GM11168 (cell line): ENCODE data around the gene SS18L1.
"Not testable (repeated sequence)": the region's sequence is repeated elsewhere in the genome, so short reads cannot be mapped to it uniquely, and the experiment has no call there.

Experiments used
- in situ Hi-C: fragments of 300-500 bp; cut with MboI; formaldehyde crosslinking; loops from one replicate; pipeline ENCODE4 v1.12.0; 2022; ENCODE audit warnings: low sequenced_read_pairs; ENCODE audit not compliant: unreplicated experiment

Gene SS18L1

DNA sequence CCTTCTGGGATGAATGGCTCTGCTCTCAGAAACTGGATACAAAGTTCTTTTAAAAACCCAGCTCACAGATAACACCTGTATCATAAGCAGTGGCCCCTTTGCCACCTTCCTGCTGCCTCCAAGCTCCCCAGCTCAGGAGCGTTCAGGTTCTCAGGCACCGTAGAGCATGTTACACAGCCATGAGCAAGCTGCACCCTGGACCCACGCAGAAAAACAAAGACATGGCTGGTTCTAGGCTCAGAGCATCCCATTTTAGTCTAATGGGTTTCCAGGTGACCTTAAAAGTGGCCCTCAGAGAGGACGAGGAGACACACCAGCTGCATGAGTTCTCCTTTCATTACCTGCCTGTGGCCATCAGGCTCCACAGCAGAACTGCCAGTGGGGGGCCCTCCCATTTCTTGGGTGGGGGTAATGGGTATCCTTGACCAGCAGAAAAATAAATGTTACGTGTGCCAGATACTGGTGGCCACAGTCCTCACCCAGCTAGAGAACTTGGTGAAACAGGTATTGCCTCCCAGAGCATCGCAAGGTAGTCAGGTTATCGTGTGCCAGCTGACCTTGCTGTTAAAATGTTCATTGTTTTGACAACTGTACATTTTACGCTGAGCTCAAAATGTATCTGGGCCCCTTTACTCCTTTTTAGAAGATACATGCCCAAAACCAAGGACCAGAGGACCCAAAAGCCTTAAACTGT, 7.8 kb upstream of the SS18L1 start:
- in situ Hi-C loops = no loop called here

DNA sequence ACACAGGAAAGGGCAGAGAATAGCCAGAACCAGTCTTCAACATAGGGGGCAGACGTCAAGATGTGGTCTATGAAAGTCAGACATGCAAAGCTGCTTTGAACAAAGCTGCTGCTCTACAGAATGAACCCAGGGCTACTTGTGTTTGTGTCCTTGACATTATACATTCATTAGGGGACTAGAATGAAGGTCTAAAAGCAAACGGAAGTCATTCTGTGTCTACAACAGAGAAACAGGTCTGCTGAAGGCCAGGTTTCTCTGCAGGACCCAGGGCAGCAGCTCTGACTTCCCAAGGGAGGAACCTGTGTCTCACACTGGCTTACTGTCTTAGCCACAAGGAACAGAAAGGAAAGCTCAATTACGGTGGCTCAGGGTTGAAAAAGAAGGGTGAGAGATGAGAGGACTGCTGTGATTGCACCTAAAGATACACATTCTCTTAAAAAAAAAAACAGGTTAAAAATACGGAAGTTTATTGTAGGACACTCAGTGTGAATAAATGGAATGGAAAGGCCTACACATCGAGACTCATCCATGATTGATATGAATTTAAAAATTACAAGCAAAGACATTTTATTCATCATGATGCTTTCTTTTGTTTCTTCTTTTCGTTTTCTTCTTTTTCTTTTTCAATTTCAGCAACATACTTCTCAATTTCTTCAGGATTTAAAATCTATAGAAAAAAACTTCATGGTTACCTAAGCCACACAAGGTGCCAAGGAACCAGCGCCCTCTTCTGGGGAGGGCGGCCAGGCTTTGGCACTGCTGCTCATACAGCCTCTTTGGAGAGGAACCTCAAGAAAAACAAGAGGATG, 7.1 kb upstream of the SS18L1 start:
- in situ Hi-C loops = no loop called here

DNA sequence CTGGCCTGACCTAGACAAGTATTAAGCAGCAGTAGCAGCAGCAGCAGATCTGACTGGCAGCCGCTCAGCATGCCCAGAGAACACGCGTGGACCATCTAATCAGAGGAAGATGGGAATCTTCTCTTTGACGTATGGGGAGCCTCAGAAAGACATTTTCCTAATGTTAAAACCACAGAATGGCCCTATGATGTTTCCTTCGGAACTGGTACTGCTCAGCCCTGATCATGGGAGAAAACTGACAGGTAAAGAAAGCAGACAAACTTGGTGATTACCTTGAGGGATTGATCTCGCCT, 6.5 kb upstream of the SS18L1 start:
- in situ Hi-C loops = no loop called here

DNA sequence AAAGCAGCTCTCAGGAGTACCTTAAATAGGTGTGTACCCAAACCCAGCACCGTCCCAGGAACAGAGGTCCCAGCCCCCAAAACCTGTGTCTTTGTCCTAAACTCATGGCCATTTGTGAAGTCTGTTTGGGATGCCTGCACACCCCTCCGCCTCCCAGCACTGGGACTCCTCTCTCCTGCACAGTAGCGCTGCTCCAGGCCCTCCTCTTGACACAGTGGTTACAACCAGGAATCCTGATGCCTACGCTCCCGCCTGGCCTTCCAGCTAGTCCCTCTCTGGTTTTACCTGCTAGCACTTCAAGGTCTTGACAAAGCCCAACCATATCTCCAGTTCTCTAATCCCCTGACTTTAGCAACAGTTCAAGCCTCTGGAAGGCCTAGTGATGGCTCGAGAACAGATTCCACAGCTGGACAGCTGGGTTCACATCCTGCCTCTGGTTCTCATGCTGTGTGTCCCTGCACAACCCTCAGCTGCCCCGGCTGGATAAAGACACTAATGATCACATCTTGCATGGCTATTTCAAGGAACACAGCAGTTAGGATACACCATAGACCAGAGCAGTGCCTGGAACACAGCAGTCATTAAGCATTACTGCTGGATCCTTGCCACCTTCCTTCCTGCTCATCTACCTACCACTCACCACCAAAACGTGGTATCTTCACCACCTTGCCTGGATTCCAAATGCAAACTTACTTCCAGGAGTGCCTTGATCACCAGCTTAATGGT, 5.9 kb upstream of the SS18L1 start:
- in situ Hi-C loops = no loop called here

DNA sequence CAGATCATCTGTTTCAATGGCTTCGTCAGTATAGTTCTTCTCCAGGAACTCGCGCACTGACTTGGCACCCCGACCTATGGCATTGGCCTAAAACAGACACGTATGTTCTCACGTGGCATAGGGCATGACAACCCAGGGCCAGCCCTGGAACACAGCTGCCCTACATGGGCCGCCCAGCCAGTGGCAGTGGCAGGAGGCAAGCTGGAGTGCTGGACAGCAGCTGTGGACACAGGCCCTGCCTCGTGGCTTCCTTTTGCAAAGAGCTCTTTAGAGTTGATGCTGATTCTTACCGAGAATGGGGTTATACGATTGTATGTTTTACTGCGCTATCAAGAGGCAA, 5.4 kb upstream of the SS18L1 start:
- in situ Hi-C loops = no loop called here

DNA sequence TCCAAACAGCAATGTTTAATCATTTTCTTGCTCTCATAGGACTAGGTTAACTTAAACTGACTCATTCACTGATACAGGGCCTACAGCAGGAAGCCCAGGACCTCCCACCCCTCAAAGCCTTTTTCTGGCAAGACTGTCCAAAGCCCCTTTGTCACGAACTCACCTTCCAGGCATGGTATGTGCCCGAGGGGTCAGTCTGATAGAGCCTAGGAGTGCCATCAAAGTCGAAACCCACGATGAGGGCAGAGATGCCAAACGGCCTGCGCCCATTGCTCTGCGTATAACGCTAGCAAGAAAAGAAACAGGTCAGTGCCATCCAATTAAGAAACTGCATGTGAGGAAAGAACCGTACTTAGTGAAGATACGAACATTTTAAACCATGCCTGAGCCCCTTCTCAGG, 4.7 kb upstream of the SS18L1 start:
- in situ Hi-C loops = no loop called here

DNA sequence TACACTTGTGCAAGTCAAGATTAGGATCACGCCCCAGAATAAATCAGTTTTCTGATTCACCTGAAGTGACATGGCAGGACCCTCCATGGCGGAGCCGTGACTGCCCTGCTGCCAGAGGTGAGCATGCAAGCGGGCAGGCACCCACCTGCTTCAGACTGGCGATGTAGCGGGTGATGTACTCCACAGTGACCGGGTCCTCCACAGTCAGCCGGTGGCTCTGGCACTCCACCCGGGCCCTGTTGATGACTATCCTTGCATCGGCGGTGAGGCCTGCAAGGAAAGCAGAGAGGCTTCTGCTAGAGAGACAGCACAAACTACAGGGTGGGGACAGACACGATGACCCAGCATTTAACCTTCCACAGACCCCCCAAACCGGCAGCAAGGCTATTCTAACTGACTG, 3.9 kb upstream of the SS18L1 start:
- in situ Hi-C loops = no loop called here

DNA sequence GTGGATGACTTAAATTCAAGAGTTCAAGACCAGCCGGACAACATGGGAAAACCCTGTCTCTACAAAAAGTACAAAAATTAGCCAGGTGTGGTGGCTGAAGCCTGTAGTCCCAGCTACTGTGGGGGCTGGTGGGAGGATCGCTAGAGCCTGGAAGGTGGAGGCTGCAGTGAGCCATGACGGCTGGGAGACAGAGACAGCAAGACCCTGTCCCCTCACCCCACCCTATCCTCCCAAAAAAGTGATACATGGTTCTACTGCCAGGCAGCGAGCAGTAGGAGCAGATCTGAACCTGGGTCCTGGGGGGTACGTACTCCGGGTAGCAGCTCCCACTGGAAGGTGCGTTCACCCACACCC, 2.5 kb upstream of the SS18L1 start:
- in situ Hi-C loops = no loop called here

DNA sequence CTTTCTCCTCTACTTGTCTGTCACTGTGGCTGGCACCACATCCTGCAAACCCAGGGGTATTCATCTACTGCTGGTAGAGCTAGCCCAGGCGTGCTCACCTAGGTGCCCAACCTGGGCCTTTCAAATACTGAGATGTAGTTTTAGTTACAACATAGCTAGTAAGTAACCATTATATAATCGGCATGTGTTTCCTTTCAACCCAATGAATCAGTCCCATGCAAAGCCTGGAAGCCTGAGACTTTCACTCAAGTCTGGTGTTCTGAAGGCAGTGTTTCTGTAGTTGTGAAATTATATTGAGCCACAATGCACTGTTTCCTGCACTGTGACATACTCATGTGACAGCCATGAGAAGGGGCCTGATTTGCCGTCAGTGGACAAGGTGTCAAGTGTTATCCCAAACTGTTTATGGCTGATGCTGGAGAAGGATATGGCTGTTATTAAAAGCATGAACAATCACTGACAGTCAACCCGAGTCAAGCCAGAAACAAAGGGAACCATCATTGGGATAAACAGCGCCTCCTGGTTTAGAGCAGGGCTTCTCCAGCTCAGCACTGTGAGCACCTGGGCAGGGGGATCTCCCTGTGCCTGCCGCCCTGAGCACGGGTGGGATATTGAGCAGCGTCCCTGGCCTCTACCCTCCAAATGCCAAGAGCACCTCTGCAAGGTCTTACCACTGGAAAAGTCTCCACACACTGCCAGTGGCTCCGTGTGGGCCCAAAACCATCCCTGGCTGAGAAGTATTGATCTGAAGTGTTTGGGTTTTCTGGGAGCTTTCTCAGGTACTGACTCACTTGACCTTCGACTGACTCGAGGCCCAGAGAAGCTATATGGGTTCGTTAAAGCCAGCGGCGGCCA, 1.9 kb upstream of the SS18L1 start:
- in situ Hi-C loops = no loop called here

DNA sequence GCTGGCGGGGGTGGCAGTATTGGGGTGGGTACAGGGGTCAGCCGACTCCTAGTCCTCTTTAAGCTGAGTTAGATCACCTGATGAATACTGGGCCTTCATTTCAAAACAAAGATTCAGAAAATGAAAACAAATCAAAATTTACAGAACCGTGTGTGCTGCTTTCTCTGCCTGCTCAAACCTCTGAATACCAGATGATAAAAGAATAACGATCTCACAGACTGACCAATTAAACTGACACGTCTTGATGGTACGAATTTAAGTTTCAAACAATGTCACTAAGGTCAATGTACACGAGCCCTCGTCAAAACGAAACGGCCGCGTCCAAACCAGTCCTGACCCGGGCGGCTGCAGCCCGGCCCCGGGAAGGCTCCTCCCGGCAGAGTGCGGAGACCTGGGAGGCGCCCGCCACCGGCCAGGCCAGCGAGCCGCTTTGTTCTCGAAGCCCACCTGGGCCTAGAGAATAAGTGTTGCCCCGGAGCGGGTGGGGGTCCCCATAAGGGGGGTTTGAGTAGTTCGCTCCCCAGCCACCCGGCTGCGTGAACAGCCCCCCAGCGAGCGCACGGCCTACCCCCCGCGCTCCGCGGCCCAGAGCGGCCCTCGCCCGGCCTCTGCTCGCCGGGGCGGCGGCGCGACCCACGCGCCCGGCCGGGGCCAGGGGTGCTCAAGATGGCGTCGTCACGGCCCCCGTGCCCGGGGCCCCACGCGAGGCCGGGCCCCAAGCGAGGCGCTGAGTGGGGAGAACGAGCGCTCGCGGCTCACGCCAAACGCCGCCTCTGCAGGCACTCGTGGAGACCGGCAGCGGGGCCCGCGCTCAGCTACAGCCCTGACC, 1.1 kb upstream of the SS18L1 start:
- in situ Hi-C loops = no loop called here

DNA sequence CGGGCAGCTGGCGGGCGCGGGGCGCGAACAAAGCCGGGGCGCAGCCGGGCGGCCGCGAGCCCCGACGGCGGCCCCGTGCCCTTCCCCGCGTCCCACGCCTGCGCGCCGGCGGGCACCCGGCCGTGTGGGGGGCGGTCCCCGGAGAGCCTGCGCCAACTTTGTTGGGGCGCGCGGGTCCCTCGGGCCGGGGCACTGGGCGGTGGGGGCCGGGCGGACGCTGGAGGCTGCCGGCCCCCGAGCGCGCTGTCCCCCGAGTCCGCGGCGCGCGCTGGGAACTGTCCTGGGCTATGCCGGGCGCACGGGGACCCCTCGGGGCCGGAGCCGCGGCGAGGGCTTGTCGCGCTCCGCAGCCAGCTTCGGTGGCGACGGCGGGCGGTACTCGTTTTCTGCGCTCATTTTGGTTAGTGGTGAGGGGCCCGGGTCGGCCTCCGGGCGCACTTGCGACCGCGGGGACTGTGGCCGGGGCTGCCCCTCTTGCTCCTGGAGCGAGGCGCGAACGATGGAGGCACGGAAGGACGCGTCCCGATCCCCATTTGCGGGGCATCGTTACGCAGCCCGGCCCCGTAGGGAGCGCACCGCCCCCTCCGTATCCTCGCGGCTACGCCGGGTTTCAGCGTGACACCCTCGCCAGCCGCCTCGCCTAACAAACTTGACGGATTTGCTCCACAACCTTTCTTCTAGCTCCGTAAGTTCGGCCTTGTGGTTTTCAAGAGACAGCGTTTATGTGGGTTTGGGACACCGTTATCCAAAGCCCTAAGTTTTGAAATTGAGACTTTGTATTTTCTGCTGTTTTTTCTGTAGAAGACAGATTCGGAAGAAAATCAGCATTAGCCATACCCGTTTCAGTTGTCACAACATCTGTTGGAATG, 622 bp downstream of the SS18L1 start:
- in situ Hi-C loops = no loop called here

DNA sequence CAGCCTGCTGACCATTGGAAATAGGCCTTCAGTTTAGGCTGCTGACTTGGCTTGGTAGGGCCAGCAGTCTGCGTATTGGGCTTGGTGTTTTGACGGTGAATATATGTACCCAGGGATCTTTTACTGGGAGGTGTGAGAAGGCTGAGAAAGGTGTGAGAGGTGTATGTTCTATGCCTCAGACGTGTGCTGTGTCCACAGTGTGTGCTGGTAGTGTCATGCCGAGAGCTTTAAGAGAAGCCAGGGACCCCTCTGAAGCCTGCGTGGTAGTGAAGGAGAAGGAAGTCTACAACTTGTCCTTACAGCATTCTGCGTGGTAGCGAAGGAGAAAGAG, 2.1 kb downstream of the SS18L1 start:
- in situ Hi-C loops = no loop called here

DNA sequence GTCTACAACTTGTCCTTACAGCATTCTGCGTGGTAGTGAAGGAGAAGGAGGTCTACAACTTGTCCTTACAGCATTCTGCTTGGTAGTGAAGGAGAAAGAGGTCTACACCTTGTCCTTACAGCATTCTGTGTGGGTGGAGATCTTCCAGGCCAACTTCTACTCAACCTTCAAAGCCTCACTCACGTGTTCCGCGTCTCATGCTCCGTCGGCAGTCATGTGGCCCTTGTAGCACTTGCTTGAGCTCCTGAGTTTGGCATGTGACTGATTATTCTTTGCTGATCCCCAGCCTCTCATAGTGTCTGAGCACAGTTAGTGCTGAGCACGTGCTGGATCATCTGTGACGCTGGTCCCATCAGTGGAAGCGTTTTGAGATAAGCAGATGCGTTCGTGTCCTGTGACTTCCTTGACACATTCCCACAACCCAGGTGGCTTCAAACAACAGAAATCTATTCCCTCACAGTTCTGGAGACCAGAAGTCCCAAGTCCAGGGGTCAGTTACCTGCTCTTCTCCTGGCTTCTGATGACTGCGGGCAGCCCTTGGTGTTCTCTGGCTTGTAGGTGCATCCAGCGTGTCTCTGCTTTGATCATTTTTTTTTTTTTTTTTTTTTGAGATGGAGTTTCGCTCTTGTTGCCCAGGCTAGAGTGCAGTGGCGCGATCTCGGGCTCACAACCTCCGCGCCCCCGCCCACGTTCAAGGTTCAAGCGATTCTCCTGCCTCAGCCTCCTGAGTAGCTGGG, 2.6 kb downstream of the SS18L1 start:
- in situ Hi-C loops = no loop called here

DNA sequence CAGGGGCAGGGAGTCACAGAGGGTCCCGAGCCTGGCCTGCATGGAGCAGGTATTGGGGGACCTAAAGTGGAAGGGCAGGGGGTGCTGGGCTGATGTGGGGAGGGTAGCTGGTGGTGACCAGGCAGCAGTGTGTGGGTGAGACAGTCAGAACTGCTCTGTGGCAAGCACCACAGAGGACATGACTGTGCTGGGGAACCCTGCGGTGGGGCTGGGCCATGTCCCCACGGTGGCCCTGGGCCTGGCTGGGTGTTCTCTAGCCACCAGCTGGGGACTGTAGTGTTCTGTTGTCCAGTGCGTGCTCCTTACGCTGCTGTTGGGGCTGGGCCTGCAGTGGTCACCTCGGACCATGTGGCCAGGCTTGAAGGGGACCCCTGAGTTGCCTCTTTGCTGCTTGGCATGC, 3.6 kb downstream of the SS18L1 start:
- in situ Hi-C loops = no loop called here

DNA sequence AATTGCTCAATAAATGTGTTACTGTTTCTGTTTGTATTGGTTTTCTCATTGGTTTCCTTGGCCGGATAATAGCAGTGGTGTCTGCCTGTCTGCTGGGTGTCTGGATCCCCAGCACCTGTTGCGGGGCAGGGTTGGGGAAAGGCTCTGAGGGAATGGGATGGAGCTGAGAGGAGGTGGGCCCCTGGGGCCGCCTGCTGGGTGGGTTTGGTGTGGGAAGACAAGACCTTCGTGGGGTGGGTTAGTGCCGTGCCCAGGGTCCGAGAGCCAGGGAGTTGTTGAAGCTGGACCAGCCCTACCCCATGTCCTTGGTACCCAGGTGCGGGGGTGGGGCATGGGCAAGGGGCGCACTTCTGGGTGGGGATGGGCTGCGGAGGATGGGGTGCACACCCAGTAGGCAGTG, 4.0 kb downstream of the SS18L1 start:
- in situ Hi-C loops = no loop called here

DNA sequence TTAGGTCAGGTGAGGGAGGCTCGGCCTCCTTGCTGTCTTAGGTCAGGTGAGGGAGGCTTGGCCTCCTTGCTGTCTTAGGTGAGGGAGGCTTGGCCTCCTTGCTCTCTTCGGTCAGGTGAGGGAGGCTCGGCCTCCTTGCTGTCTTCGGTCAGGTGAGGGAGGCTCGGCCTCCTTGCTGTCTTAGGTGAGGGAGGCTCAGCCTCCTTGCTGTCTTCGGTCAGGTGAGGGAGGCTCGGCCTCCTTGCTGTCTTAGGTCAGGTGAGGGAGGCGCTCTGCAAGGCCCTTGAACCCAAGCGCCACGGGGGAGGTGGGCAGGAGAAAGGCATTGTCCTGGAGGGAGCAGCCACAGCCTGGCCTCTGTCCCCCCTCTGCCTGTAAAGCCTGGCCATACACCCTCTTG, 4.8 kb downstream of the SS18L1 start:
- in situ Hi-C loops = not testable (repeated sequence)

DNA sequence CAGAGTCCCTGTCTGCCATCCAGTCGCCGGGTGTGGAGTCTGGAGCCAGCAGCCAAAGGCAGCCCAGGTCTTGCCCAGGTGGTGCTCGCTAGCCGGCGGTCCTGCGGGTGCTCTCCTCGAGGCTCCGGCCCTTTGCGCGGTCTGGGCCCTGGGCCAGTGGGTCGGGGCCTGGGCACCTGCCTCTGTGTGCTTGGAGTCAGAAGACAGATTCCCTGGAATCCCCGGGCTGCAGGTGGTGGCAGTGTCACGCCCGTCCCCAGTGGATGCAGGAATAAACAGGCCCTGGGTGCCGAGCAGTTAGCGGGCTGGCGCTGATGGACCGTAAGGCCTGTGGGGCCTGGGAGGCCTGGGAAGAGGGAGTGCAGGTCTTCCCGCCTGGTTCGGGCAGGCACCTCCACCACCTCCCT, 5.3 kb downstream of the SS18L1 start:
- in situ Hi-C loops = no loop called here

DNA sequence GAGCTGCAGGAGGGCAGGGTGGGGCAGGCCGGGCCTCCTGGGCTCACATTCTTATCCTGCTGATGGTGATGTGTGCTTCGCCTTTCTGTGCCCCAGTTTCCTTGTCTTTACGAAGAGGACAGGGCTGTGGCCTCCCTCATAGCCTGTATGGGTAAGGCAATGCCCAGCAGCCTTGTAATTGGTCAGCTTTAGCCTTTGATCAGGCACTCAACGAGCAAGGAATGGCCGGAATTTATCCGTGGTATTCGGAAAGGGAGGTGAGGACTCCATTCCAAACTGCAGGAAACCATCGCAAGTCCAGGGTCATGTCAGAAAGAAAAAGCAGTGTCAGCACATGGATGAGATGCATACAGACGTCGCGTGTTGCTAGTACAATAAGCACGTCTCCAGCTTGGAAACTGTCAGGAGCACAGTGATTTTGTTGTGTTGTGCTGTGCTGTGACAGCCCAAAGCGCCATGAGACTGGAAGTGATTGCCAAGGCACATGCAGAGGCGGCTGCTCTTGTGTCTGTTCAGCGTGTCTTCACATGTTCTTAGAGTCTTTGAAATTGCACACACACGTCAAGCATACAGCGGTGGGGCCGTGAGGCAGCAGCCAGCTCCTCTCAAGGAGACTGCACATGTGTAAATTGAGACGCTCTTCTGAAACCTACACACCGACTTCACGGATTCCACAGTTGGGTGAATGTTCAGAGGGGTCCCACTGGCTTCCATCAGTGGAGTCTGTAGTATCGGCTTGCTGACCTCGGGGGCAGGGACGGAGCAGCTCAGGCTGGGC, 6.2 kb downstream of the SS18L1 start:
- in situ Hi-C loops = no loop called here
